GM12864 (cell line): Measurements from ENCODE around the gene FKBP5.

ENCODE experiments used
- DNase-seq: peaks from one replicate; pipeline ENCODE4 v3.0.0-alpha.2; 2011; ENCODE audit warnings: low read depth
- H3K4me3 ChIP-seq: 2 replicates; pipeline ENCODE4 v1.5.1; 2011; ENCODE audit warnings: mild to moderate bottlenecking, low read depth, low read length, control low read depth
- TF ChIP-seq, protein P1 (sequence below): IDR thresholded peaks from 2 replicates; pipeline ENCODE4 v1.5.1; 2011; ENCODE audit warnings: low read depth, mild to moderate bottlenecking, moderate library complexity, low read length, control low read depth, inconsistent platforms; ENCODE audit errors: missing control alignments

FKBP5 gene

DNA sequence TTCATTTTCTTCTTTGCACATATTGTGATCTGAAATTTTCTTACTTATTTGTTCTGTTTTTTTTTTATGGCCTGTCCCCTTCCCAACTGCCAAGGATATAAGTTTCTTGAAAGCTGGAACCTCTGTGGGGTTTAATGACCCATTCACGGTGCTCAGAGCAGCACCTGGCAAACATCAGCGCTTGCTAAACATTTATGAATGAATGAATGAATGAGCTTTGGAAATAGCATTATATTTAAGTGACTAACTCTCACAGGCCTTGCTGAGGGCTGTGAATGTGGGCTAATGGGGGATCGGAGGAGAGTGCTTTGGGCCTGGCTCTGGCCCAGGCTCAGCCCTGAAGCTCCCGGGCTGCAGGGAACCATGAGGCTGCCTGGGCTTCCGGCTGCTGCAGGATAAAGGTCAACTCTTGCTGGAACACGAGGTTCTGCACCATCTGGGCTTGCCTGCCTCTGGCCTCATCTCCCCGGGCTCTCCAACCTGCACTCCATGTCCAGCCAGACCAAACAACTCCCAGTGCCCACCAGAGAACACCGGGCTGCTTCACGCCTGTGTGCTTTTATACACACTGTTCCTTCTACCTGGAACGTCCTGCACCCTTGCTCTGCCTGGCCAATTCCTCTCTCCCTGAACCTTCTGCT lies 33.5 kb upstream of the FKBP5 start:
- no peak overlapping the region for H3K4me3 ChIP-seq
- TF ChIP-seq, protein P1, sequence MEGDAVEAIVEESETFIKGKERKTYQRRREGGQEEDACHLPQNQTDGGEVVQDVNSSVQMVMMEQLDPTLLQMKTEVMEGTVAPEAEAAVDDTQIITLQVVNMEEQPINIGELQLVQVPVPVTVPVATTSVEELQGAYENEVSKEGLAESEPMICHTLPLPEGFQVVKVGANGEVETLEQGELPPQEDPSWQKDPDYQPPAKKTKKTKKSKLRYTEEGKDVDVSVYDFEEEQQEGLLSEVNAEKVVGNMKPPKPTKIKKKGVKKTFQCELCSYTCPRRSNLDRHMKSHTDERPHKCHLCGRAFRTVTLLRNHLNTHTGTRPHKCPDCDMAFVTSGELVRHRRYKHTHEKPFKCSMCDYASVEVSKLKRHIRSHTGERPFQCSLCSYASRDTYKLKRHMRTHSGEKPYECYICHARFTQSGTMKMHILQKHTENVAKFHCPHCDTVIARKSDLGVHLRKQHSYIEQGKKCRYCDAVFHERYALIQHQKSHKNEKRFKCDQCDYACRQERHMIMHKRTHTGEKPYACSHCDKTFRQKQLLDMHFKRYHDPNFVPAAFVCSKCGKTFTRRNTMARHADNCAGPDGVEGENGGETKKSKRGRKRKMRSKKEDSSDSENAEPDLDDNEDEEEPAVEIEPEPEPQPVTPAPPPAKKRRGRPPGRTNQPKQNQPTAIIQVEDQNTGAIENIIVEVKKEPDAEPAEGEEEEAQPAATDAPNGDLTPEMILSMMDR, result no peak
- no peak for DNase-seq

DNA sequence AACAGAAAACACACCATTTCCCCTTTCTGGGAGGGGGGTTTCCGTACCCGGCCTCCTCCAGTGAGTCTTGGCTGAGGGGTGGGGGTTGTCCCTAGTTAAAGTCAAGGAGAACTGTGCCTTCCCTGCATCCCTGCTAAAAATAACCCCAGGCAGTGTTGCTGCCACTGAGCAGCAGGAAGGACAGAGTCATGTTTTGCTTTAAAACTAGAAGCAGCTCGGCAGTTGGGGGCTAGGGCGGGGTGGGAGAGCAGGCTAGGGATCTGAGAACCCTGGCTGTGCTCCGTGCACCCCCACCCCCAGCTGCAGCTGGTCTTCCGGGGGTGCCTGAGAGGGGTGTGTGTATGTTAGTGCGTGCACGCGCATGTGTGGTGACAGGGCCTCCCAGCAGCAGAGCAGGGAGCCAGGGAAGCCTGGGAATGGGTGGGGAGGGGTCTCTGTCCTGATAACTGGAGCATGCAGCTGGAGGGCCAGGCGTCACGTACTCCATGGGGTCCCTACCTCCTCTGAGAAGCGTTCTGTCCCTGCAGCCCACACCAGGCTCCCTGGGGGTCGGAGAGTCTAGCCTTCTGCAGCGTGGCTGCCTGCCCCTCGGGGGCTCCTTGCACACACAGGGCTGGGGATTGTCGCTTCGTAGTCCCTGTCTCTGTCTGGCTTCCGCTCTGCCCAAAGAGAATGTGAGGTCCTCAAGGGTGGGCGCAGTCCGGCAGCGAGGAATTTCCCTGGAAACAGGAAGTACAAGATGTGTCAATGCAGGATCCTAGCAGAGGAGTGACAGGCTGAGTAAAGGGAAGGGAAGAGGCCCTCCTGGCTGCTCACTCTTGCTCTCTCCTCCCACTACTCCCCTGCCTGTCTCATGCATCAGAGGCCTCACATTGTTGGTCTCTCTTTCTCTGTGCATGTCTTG lies 31.4 kb upstream of the FKBP5 start:
- TF ChIP-seq, protein P1, result no peak
- peak overlapping the region; percentile 26 for H3K4me3 ChIP-seq
- DNase-seq, result peak; percentile 40

DNA sequence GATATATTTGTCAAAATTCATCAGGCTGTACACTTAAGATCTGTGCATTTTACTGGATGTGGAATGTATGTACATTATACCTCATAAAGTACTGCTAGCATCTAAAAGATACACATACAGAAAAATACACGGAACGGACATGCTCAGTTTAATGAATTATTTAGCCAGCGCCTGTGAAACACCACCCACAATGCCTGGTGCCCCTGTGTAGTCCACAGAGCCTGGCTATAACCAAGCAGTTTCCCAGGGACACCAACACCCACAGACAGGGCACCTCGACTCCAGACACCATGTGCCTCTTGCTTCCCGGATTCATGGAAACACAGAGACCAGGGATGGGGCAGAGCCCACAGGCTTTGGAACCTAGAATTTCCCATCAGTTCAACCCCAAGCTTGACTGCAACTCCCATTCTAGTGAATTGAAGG lies 30.7 kb upstream of the FKBP5 start:
- DNase-seq, result no peak
- H3K4me3 ChIP-seq, result no peak overlapping the region
- TF ChIP-seq, protein P1, result no peak

DNA sequence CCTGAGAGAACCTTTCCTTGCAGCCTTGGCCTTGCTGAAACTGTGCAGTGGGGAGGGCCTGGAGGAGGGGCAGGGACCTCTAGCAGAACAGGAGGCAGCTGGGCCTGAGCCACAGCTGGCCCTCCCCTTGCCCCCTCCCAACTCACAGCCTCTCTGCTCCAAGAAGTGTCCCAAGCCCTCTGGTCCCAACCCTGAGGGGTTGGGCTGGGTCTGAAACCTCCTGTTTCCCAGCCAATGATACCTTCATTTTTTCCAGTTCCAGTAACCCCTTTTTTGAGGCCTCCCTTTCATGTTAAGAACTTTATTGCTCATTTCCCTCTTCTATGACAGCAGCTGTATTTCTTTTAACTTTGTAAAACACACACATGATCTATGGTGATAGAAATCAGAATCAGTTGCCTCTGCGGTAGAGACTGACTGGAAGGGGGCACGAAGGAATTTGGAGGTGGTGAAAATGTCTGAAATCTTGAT lies 30.2 kb upstream of the FKBP5 start:
- no peak for DNase-seq
- no peak overlapping the region for H3K4me3 ChIP-seq
- TF ChIP-seq, protein P1, result no peak

DNA sequence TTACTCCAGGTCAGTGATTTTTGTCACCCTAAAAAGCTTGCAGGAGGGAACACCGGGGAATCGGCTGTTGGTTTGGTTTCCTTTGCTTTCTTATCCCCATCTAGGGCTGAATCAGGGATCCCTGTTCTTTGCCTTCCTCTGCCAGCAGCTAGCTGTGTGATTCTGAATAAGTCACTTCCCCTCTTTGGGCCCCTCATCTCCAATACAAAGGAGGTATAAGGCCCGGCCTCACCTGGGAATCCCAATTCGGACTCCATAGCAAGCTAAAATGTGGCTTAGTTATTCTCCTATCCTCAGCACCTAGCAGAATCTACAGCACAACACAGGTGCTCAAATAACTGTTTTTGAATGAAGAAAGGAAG lies 29.6 kb upstream of the FKBP5 start:
- H3K4me3 ChIP-seq, result no peak overlapping the region
- TF ChIP-seq, protein P1, result no peak

DNA sequence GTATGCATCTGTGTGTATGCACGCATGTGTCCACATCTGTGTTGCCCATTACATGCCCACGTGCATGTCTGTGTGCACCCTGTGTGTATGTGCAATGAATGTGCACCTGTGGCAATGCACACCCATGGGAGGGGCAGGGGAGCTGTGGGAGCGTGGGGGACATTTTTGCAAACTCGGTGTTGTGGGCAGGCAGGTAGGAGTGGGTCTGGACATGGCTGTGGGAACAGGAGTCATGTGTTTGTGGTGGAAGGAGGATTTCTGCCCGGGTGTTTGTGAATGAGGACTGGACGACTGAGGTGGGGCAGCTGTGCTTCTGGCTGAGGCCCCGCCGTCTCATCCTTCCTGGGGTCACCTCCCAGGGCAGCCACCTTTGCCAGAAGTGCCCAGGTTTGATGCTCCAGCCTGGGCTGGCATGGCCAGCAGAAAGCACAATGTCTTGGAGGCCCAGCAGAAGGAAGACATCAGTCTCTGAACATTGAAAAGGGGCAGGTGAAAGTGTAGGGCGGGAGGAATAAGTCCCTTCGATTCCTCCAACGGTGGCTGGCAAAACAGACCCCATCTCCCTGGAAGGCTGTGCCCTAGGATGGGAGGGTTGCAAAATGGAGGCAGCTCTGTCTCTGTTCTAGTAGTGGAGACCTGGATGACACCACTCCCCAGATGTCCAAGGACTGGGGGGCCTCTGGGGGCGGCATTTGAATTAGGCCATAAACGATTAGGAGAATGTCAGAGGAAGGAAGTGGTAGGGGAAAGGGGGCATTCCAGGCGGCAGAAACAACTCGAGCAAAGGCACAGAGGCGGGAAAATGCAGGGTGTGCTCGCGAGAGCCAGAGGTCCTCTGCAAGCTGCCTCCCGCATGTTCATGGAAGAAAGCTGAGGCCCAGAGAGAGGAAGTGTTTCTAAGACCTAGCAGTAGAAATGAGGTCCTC lies 29.0 kb upstream of the FKBP5 start:
- no peak for DNase-seq
- no peak overlapping the region for H3K4me3 ChIP-seq
- TF ChIP-seq, protein P1, result no peak

More for the DNA sequence above, 29.6 kb upstream of the FKBP5 start:
- DNase-seq, result no peak
